ENCODE data around the gene INPP5A. TPM values are rescaled to one million over a fixed set of nuclear protein-coding genes. Genes with fewer than 3 reads are reported as not detected.
"Not testable (repeated sequence)": the region's sequence is repeated elsewhere in the genome, so short reads cannot be mapped to it uniquely, and the experiment has no call there.

The INPP5A gene
- total RNA-seq, 1 experiment from 2014 or later: 44.5 TPM

GRCh38 chr10:132770061-132771021 is 232.8 kb downstream of the INPP5A start:
- Mint-ChIP-seq H3K9me3 (ENCODE audit: unreplicated experiment) (no peaks in the 10 kb centered on the region), H3K27ac (ENCODE audit: unreplicated experiment) (no peak overlapping the region), H3K4me3 (ENCODE audit: unreplicated experiment) (no peak overlapping the region), H3K27me3 (ENCODE audit: insufficient read depth, unreplicated experiment) (no peaks in the 10 kb centered on the region), H3K4me1 (ENCODE audit: low read depth, unreplicated experiment) (no peaks in the 10 kb centered on the region), H3K36me3 (ENCODE audit: insufficient read depth, unreplicated experiment) (peaks cover 6% of the 10 kb centered on the region)
- no peak for DNase-seq
- no peak overlapping the region for H3K4me3 ChIP-seq (ENCODE audit: low read depth, low read length)
- no TSS peak for BruUV-seq (replicated peaks)
- intact Hi-C loops (cut with micrococcal nuclease; ENCODE audit: unreplicated experiment): no loop called here
- CTCF ChIA-PET: no interaction called here
- H3K4me1 ChIP-seq: no peaks in the 10 kb centered on the region
- POLR2A ChIA-PET: no interaction called here
- no peak for TF ChIP-seq CTCF (IDR thresholded peaks at IDR 0.05; ENCODE audit: insufficient read depth in 1 of 2, low read depth in 1 of 2, low read length in 1 of 2, severe bottlenecking in 1 of 2, unreplicated experiment in 1 of 2)
- no peaks in the 10 kb centered on the region for H3K36me3 ChIP-seq (ENCODE audit: control insufficient read depth, insufficient read depth, low read length)
- no peaks in the 10 kb centered on the region for H3K27me3 ChIP-seq (replicated peaks; ENCODE audit: control insufficient read depth, insufficient read depth, low read length)
- 0 out of 2 replicates have a peak, but pooled peaks cover 3% of the 10 kb centered on the region for H3K9me3 ChIP-seq

GRCh38 chr10:132772816-132773215 is 235.2 kb downstream of the INPP5A start:
- CTCF ChIA-PET; H3K27ac Mint-ChIP-seq (ENCODE audit: unreplicated experiment); BruUV-seq (replicated peaks); DNase-seq; H3K36me3 Mint-ChIP-seq (ENCODE audit: insufficient read depth, unreplicated experiment); H3K4me3 Mint-ChIP-seq (ENCODE audit: unreplicated experiment); POLR2A ChIA-PET; H3K9me3 Mint-ChIP-seq (ENCODE audit: unreplicated experiment); intact Hi-C loops (cut with micrococcal nuclease; ENCODE audit: unreplicated experiment); H3K4me1 ChIP-seq; H3K27me3 Mint-ChIP-seq (ENCODE audit: insufficient read depth, unreplicated experiment); H3K4me3 ChIP-seq (ENCODE audit: low read depth, low read length); H3K4me1 Mint-ChIP-seq (ENCODE audit: low read depth, unreplicated experiment); H3K9me3 ChIP-seq; H3K36me3 ChIP-seq (ENCODE audit: control insufficient read depth, insufficient read depth, low read length); H3K27me3 ChIP-seq (replicated peaks; ENCODE audit: control insufficient read depth, insufficient read depth, low read length): not testable (repeated sequence)

- H3K4me1 Mint-ChIP-seq (ENCODE audit: low read depth, unreplicated experiment): no peaks in the 10 kb centered on the region
- H3K4me3 Mint-ChIP-seq (ENCODE audit: unreplicated experiment): no peak overlapping the region
- no peaks in the 10 kb centered on the region for H3K27me3 Mint-ChIP-seq (ENCODE audit: insufficient read depth, unreplicated experiment)
- no peak for TF ChIP-seq CTCF (IDR thresholded peaks at IDR 0.05; ENCODE audit: insufficient read depth in 1 of 2, low read depth in 1 of 2, low read length in 1 of 2, severe bottlenecking in 1 of 2, unreplicated experiment in 1 of 2)
- no TSS peak for BruUV-seq (replicated peaks)
- H3K36me3 Mint-ChIP-seq (ENCODE audit: insufficient read depth, unreplicated experiment): peaks cover 6% of the 10 kb centered on the region
- no peak overlapping the region for H3K27ac Mint-ChIP-seq (ENCODE audit: unreplicated experiment)
- Histone ChIP-seq H3K9me3 (0 out of 2 replicates have a peak, but pooled peaks cover 3% of the 10 kb centered on the region), H3K27me3 (replicated peaks; ENCODE audit: control insufficient read depth, insufficient read depth, low read length) (no peaks in the 10 kb centered on the region), H3K4me3 (ENCODE audit: low read depth, low read length) (no peak overlapping the region), H3K4me1 (no peaks in the 10 kb centered on the region), H3K36me3 (ENCODE audit: control insufficient read depth, insufficient read depth, low read length) (no peaks in the 10 kb centered on the region; the same call in 1 of the 2 replicates)
- ChIA-PET CTCF (no interaction called here), POLR2A (no interaction called here)
- H3K9me3 Mint-ChIP-seq (ENCODE audit: unreplicated experiment): no peaks in the 10 kb centered on the region
- no peak for DNase-seq
- intact Hi-C loops (cut with micrococcal nuclease; ENCODE audit: unreplicated experiment): no loop called here
These were observed 236.8 kb downstream of the INPP5A start for GRCh38 chr10:132774181-132774901.
